Measurements from ENCODE around the gene BEND6.

Gene BEND6

GRCh38 chr6:56940977-56941376 is 13.9 kb upstream of the BEND6 start:
- no peak for DNase-seq

GRCh38 chr6:56944661-56945060 is 10.2 kb upstream of the BEND6 start:
- DNase-seq: no peak

- no peak for DNase-seq
These were observed 8.5 kb upstream of the BEND6 start for GRCh38 chr6:56946368-56946767.

- DNase-seq: no peak
These were observed 7.0 kb upstream of the BEND6 start for GRCh38 chr6:56947924-56948323.

GRCh38 chr6:56949265-56949664 is 5.6 kb upstream of the BEND6 start:
- DNase-seq: no peak

GRCh38 chr6:56949925-56950495 is 4.9 kb upstream of the BEND6 start:
- no peak for DNase-seq

GRCh38 chr6:56951049-56951831 is 3.7 kb upstream of the BEND6 start:
- no peak for DNase-seq

- no peak for DNase-seq
These were observed 1.1 kb upstream of the BEND6 start for GRCh38 chr6:56953597-56954402.

GRCh38 chr6:56955171-56956155 is 556 bp downstream of the BEND6 start:
- no peak for DNase-seq

GRCh38 chr6:56956491-56956890 is 1.6 kb downstream of the BEND6 start:
- DNase-seq: no peak

GRCh38 chr6:56957856-56958255 is 2.9 kb downstream of the BEND6 start:
- no peak for DNase-seq

- no peak for DNase-seq
These were observed 3.6 kb downstream of the BEND6 start for GRCh38 chr6:56958481-56958880.

GRCh38 chr6:56959094-56959493 is 4.2 kb downstream of the BEND6 start:
- DNase-seq: no peak

- DNase-seq: no peak
These were observed 5.0 kb downstream of the BEND6 start for GRCh38 chr6:56959938-56960337.

GRCh38 chr6:56961151-56961550 is 6.2 kb downstream of the BEND6 start:
- no peak for DNase-seq

- no peak for DNase-seq
These were observed 7.5 kb downstream of the BEND6 start for GRCh38 chr6:56962441-56962840.

GRCh38 chr6:56963043-56963442 is 8.1 kb downstream of the BEND6 start:
- no peak for DNase-seq

GRCh38 chr6:56963793-56964192 is 8.9 kb downstream of the BEND6 start:
- DNase-seq: no peak

GRCh38 chr6:56965126-56965525 is 10.2 kb downstream of the BEND6 start:
- no peak for DNase-seq

GRCh38 chr6:56970849-56971248 is 15.9 kb downstream of the BEND6 start:
- no peak for DNase-seq

- DNase-seq: no peak
These were observed 22.3 kb downstream of the BEND6 start for GRCh38 chr6:56977192-56977591.

- no peak for DNase-seq
These were observed 23.6 kb downstream of the BEND6 start for GRCh38 chr6:56978530-56978929.

- DNase-seq: no peak
These were observed 29.5 kb downstream of the BEND6 start for GRCh38 chr6:56984361-56984760.

Measured in activated effector memory CD4-positive, alpha-beta T cell treated with Interleukin-2 at 50 U/mL for 16 hours (primary cell).